C4-2B (cell line): ENCODE measurements around the gene TRIM41.
A peak's percentile ranks its signal among the peaks of the same experiment; 100 is the strongest.

Experiments used
- ZFX ChIP-seq: fragments of 450-650 bp; IDR thresholded peaks from 2 replicates; pipeline ENCODE4 v1.6.1; 2017
- TF ChIP-seq, protein P1 (sequence below): fragments of 450-650 bp; conservative IDR thresholded peaks from 2 replicates; pipeline ENCODE4 v1.5.1; 2017; ENCODE audit warnings: mild to moderate bottlenecking

DNA sequence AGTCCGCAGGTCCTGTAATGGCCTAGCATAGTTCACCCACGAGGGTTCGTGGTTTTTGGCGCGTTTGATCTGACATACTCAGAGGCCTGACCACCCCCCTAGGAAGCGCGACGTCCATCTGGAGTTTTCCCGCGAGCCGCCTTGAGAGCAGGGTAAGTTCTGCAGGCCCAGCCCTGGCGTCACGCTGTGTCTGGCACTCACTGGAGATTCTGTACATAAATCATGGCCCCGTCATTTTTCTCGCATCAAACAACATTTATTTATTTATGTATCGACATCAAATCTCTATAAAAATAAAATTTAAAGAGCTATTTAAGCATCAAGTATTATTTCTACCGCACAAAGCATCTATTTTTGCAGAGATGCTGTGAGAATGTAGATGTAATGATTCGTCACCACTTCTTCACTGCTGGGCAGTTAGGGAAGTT lies 437 bp upstream of the TRIM41 start:
- TF ChIP-seq, protein P1, sequence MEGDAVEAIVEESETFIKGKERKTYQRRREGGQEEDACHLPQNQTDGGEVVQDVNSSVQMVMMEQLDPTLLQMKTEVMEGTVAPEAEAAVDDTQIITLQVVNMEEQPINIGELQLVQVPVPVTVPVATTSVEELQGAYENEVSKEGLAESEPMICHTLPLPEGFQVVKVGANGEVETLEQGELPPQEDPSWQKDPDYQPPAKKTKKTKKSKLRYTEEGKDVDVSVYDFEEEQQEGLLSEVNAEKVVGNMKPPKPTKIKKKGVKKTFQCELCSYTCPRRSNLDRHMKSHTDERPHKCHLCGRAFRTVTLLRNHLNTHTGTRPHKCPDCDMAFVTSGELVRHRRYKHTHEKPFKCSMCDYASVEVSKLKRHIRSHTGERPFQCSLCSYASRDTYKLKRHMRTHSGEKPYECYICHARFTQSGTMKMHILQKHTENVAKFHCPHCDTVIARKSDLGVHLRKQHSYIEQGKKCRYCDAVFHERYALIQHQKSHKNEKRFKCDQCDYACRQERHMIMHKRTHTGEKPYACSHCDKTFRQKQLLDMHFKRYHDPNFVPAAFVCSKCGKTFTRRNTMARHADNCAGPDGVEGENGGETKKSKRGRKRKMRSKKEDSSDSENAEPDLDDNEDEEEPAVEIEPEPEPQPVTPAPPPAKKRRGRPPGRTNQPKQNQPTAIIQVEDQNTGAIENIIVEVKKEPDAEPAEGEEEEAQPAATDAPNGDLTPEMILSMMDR: no peak
- TF ChIP-seq ZFX: peak; percentile 46; the same call in 1 of the 2 replicates
